Type B pancreatic cell (in vitro differentiated cells): ENCODE results near the gene RBM45. TPM values are rescaled to one million over a fixed set of nuclear protein-coding genes. Genes with fewer than 3 reads are reported as not detected.

Experiments used
- DNase-seq: peaks from one replicate; pipeline ENCODE4 v3.0.0; 2021; ENCODE audit warnings: mixed read lengths; ENCODE audit not compliant: unreplicated experiment; ENCODE audit errors: extremely low spot score
- H3K27ac Mint-ChIP-seq: 2 replicates; pipeline ENCODE4 v1.8.0; 2021; ENCODE audit warnings: mild to moderate bottlenecking, mixed read lengths
- H3K27me3 Mint-ChIP-seq: 2 replicates; pipeline ENCODE4 v1.8.0; 2021; ENCODE audit warnings: mixed read lengths
- H3K36me3 Mint-ChIP-seq: 2 replicates; pipeline ENCODE4 v1.8.0; 2021; ENCODE audit warnings: mixed read lengths
- H3K4me1 Mint-ChIP-seq: one replicate; pipeline ENCODE4 v1.8.0; 2021; ENCODE audit warnings: mixed read lengths; ENCODE audit not compliant: unreplicated experiment
- H3K4me3 Mint-ChIP-seq: 2 replicates; pipeline ENCODE4 v1.8.0; 2021; ENCODE audit warnings: mild to moderate bottlenecking, mixed read lengths
- H3K9me3 Mint-ChIP-seq: 2 replicates; pipeline ENCODE4 v1.8.0; 2021; ENCODE audit warnings: mixed read lengths
- total RNA-seq: library from RNA; stranded (reverse); gene quantifications from 2 replicates; pipeline ENCODE4 v1.2.1, GENCODE V29; 2021; ENCODE audit warnings: low replicate concordance
- TF ChIP-seq, protein P1 (sequence below): fragments of 200-600 bp; sonication (generic); conservative IDR thresholded peaks from 2 replicates; pipeline ENCODE4 v1.5.0; 2021; ENCODE audit warnings: antibody characterized with exemption, mild to moderate bottlenecking

The RBM45 gene
- total RNA-seq, 1 donor from 2014 or later = 15.1 TPM

DNA sequence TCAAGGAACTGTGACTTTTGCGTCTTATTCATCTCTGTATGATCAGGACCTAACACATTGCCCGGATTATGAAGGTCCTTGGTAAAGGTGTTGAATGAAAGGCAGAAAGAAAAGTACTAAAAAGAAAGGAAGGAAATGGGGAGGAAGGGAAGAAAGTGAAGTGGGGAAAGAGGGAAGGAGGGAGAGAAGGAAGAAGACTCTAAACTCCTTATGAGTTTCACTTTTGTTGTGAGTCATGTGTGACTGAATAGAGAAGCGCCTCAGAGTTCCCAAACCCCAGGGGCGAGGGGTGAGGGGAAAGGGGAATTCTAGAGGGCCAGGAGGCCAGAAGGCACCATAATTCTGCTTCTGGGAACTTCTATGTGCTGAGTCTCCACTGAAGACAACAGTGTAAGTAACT lies 51.2 kb downstream of the RBM45 start:
- Mint-ChIP-seq H3K27ac (no peak overlapping the region), H3K4me1 (no peaks in the 10 kb centered on the region), H3K4me3 (no peak overlapping the region), H3K27me3 (no peaks in the 10 kb centered on the region), H3K36me3 (no peaks in the 10 kb centered on the region), H3K9me3 (no peaks in the 10 kb centered on the region)
- TF ChIP-seq, protein P1, sequence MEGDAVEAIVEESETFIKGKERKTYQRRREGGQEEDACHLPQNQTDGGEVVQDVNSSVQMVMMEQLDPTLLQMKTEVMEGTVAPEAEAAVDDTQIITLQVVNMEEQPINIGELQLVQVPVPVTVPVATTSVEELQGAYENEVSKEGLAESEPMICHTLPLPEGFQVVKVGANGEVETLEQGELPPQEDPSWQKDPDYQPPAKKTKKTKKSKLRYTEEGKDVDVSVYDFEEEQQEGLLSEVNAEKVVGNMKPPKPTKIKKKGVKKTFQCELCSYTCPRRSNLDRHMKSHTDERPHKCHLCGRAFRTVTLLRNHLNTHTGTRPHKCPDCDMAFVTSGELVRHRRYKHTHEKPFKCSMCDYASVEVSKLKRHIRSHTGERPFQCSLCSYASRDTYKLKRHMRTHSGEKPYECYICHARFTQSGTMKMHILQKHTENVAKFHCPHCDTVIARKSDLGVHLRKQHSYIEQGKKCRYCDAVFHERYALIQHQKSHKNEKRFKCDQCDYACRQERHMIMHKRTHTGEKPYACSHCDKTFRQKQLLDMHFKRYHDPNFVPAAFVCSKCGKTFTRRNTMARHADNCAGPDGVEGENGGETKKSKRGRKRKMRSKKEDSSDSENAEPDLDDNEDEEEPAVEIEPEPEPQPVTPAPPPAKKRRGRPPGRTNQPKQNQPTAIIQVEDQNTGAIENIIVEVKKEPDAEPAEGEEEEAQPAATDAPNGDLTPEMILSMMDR = no peak
- DNase-seq = no peak

DNA sequence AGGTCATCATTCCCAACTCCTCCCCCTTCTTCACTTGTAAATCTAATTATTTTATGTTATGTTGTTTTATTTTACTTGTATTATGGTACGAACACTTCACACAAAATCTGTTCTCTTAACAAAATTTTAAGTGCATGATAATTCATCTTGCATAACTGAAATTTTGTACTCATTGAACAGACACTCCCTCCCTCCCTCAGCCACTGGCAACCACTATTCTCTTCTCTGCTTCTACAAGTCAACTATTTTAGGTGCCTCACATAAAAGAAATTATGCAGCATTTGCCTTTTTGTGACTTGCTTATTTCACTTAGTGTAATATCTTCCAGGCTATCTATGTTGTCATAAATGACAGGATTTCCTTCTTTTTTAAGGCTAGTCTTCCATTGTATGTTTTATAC lies 51.7 kb downstream of the RBM45 start:
- Mint-ChIP-seq H3K27me3 (no peaks in the 10 kb centered on the region), H3K4me3 (no peak overlapping the region), H3K9me3 (no peaks in the 10 kb centered on the region), H3K36me3 (no peaks in the 10 kb centered on the region), H3K4me1 (no peaks in the 10 kb centered on the region), H3K27ac (no peak overlapping the region)
- no peak for DNase-seq
- TF ChIP-seq, protein P1 = no peak

DNA sequence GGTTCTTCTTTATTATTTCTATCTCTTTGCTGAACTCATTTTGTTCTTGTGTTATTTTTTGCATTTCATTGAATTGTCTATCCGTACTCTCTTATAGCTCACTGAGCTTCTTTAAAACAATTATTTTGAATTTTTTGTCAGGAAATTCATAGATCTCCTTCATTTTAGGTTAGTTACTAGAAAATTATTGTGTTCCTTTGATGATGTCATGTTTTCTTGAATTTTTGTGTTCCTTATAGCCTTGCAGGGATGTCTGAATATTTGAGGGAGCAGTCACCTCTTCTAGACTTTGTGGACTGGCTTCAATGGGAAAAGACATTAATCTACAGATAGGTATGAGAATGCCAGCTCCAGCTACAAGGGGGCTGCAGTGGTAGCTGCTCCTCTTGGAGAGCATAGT lies 61.4 kb downstream of the RBM45 start:
- Mint-ChIP-seq H3K36me3 (no peaks in the 10 kb centered on the region), H3K27me3 (peaks cover 4% of the 10 kb centered on the region), H3K9me3 (no peaks in the 10 kb centered on the region), H3K27ac (no peak overlapping the region), H3K4me3 (no peak overlapping the region), H3K4me1 (no peaks in the 10 kb centered on the region)
- no peak for DNase-seq
- TF ChIP-seq, protein P1 = no peak

DNA sequence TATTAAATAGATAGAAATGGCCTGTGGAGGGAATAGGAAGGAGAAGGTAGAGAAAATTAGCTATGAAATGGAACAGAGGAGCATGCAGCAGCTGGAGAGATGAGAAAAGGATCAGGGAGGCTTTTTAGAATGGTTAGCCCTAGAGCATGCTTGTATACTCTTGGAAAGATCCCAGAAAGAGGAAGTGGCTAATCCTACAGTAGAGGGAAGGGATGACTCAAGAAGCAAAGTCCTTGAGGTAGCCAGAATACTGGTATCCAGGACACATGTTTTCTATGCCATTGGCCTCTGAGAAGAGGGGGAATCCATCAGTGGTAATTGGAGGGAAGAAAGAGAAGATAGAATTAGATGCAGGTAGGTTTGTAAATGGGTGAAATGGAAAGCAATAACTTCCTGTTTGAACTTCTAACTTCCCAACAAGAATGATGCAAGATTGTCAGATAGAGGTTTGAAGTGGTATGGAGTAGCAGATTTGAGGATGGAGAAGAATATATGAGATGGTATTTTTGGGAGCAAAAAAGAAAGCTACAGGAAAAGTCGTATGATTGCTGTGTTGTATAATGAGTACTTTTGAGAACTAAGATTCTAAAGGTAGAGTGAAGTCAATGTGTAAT lies 64.9 kb downstream of the RBM45 start:
- no peaks in the 10 kb centered on the region for H3K4me1 Mint-ChIP-seq
- peaks cover 4% of the 10 kb centered on the region for H3K27me3 Mint-ChIP-seq
- H3K9me3 Mint-ChIP-seq = no peaks in the 10 kb centered on the region
- TF ChIP-seq, protein P1 = no peak
- no peak for DNase-seq
- H3K36me3 Mint-ChIP-seq = no peaks in the 10 kb centered on the region
- H3K4me3 Mint-ChIP-seq = no peak overlapping the region
- H3K27ac Mint-ChIP-seq = no peak overlapping the region

Other genes starting within 250 kb of the RBM45 start
- gene PDE11A, start 39.7 kb upstream of the RBM45 start, total RNA-seq = 0.67 and 2.0 TPM in 2 replicates
- gene OSBPL6, start 82.1 kb downstream of the RBM45 start, total RNA-seq = 2.9 and 6.9 TPM in 2 replicates